ENCODE measurements around the gene TMEM131. TPM values are rescaled to one million over a fixed set of nuclear protein-coding genes. Genes with fewer than 3 reads are reported as not detected.
"Not testable (repeated sequence)": the region's sequence is repeated elsewhere in the genome, so short reads cannot be mapped to it uniquely, and the experiment has no call there.

TMEM131 gene
- total RNA-seq, 1 experiment from 2014 or later: 5.9 TPM

DNA sequence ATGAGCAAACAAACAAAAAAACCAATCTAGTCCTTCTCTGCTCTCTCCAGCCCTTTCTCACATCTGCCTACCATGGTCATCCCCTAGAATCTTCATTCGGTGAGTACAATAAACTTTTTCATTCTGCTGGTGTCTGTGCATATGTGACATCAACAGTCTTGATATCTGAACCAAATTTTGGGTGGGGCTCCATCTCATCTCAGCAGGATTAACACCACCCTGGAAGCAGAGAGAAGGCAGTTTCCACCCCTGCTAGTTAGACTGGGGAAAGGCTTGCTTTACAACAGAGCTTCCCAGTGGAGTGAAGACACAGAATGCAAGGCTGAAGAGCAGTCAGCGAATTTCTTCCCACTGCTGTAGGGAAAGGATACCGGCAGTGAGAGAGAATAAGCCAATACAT, 116.9 kb downstream of the TMEM131 start:
- Histone ChIP-seq H3K36me3 (peaks cover 3% of the 10 kb centered on the region; the same call in 1 of the 2 replicates), H3K27me3 (no peaks in the 10 kb centered on the region), H3K9me3 (peaks cover 4% of the 10 kb centered on the region), H3K4me3 (no peak overlapping the region)
- DNase-seq: no peak

DNA sequence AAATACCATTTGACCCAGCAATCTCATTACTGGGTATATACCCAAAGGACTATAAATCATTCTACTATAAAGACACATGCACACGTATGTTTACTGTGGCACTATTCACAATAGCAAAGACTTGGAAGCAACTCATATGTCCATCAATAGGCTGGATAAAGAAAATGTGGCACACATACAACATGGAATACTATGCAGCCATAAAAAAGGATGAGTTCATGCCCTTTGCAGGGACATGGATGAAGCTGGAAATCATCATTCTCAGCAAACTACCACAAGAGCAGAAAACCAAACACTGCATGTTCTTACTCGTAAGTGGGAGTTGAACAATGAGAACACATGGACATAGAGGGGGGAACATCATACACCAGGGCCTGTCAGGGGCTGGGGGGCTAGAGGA, 117.4 kb downstream of the TMEM131 start:
- H3K36me3 ChIP-seq, DNase-seq, H3K27me3 ChIP-seq, H3K9me3 ChIP-seq, H3K4me3 ChIP-seq: not testable (repeated sequence)

DNA sequence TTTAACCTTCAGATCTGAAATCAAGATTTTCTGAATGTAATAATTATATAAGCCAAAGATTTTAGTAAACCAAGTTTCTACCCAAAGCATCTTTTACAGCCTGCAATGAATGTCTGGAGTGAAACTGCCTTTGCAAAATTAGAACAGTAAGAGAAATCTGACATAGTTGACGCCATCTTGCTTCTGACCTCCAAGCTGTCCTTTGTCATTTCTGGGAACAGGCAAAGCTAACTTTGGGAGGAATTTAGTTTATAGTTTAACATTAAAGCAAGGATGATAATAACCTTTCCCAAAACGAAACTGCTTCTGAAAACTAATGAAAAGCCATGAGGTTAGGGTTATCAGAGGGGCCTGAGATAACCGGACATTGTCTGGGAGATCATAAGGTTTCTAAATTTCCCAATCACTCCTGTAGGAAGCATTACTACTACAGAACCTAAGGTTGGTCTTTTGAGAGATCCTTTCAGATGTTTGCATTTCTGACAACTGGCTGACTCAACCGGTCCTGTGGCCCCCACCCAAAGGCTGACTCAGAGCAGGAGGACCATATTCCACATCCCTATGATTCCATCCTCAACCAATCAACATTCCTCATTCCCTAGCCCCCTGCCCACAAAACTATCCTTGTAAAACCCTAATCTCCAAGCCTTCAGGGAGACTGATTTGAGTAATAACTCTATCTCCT, 124.5 kb downstream of the TMEM131 start:
- no peaks in the 10 kb centered on the region for H3K27me3 ChIP-seq
- peak; percentile 88 for DNase-seq
- H3K9me3 ChIP-seq: peaks cover 21% of the 10 kb centered on the region
- no peaks in the 10 kb centered on the region; the same call in 1 of the 2 replicates for H3K36me3 ChIP-seq
- no peak overlapping the region for H3K4me3 ChIP-seq

DNA sequence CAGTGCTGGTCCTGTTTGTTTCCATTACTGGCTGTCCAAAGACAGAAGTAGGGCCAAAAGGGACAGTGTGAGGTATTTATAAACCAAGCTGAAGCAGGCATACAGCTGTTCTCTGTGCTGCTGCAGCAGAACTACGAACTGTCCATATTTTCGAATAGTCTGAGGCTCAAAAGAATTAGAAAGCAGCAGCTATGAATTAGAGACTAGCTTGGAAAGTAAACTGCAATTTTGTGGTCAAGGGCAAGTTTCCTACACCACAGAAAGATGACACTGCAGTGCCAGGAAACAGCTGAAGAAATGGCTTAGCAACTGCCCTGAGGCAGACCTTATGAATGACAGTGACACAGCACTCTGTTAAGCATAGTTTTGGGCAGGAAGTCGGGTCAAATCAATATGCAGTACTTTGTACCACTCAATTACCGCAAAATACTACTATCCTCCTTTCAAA, 125.3 kb downstream of the TMEM131 start:
- H3K4me3 ChIP-seq: 0 out of 2 replicates have a peak overlapping the region, but pooled peaks have one; percentile 4

DNA sequence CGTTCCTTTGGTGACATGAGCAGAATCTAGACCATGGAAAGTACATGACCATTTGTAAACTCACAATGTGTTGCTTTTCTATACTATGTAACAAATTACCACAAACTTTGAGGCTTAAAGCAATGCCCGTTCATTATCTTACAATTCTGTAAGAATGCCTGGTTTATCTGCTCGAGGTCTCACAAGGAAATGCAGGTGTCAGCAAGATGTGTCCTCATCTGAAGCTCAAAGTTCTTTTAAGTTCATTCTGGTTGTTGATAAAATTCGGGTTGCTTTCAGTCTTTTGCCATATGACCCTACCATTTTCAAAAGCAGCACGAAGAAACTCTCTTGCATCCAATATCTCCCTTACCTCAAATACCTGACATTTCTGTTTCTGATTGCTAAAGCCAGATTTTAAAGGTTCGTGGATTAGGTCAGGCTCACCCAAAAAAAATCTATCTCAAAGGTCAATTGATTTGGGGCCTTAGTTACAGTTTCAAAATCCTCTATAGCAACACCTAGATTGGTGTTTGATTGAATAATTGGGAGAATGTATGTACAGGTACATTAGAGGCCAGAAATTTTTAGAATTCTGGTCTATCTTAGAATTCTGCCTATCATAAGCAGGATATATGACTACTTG, 125.9 kb downstream of the TMEM131 start:
- Histone ChIP-seq H3K4me3 (0 out of 2 replicates have a peak overlapping the region, but pooled peaks have one; percentile 4), H3K27me3 (no peaks in the 10 kb centered on the region), H3K9me3 (peaks cover 20% of the 10 kb centered on the region), H3K36me3 (no peaks in the 10 kb centered on the region; the same call in 1 of the 2 replicates)
- no peak for DNase-seq

More for the DNA sequence above, 125.3 kb downstream of the TMEM131 start:
- peak; percentile 61 for DNase-seq
- Histone ChIP-seq H3K9me3 (peaks cover 22% of the 10 kb centered on the region), H3K27me3 (no peaks in the 10 kb centered on the region), H3K36me3 (no peaks in the 10 kb centered on the region; the same call in 1 of the 2 replicates)

DNA sequence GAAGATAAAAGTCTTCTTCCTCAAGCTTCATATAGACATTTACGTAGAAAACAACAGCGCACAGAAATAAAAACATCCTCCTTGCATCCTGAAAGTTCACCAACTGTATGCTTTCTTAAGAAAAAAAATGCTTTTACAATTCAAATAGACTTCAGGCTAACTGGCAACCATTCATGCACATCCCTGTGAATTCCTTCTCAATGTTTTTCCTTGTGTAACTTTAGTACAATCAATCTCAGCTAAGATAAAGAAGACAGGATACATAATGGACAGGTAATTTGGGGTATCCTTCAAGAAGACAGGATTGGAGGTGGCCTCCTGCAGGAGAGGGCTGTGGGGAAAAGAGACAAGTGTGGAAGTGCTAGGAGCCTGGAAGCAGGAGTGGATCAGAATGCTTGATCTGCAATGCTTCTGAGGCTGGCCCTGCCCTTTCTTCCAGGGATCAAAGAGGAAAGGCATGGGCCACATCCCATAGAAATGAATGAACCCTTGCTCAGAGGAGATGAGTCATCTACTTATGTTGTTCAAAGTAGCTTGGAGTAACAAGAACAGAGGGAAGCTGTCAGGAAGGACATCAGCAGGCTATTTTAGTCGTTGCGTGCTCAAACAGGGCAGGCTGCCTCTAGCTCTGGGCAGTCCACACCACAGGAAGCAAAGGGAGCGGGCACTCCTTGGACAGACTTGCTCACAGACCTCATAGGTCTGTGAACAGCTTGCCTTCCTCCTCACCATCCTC, 126.6 kb downstream of the TMEM131 start:
- H3K4me3 ChIP-seq: no peak overlapping the region

DNA sequence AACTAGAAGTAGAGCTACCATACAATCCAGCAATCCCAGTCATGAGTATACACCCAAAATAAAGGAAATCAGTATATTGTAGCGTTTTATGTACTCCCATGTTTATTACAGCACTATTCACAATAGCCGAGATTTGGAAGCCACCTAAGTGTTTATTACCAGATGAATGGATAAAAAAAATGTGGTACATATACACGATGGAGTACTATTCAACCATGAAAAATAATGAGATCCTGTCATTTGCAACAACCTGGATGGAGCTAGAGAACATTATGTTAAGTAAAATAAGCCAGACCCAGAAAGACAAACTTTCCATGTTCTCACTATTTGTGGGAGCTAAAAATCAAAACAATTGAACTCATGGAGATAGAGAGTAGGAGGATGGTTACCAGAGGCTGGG, 131.9 kb downstream of the TMEM131 start:
- Histone ChIP-seq H3K4me3 (no peak overlapping the region), H3K9me3 (peaks cover 4% of the 10 kb centered on the region), H3K36me3 (0 out of 2 replicates have a peak, but pooled peaks cover 4% of the 10 kb centered on the region), H3K27me3 (no peaks in the 10 kb centered on the region)
- DNase-seq: no peak

More for the DNA sequence above, 126.6 kb downstream of the TMEM131 start:
- no peaks in the 10 kb centered on the region for H3K27me3 ChIP-seq
- DNase-seq: peak; percentile 93
- peaks cover 20% of the 10 kb centered on the region for H3K9me3 ChIP-seq
- no peaks in the 10 kb centered on the region; the same call in 1 of the 2 replicates for H3K36me3 ChIP-seq

DNA sequence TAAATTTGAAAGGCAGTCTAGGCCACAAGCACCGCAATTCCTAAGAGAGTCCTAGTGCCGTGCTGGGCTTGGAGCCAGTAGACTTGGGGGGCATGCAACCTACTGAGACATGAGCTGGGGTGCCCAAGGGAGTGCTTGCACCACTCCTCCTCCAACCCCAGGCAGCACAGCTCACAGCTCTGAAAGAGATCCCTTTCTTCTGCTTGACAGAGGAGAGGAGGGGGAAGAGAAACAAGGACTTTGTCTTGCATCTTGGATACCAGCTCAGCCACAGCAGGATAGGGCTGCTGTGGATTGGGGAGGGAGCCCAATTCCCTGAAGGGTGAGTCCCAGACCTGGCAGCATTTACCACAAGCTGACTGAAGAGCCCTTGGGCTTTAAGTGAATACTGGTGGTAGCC, 134.6 kb downstream of the TMEM131 start:
- peaks cover 2% of the 10 kb centered on the region for H3K9me3 ChIP-seq
- H3K4me3 ChIP-seq: no peak overlapping the region
- no peak for DNase-seq
- 0 out of 2 replicates have a peak, but pooled peaks cover 4% of the 10 kb centered on the region for H3K36me3 ChIP-seq
- no peaks in the 10 kb centered on the region for H3K27me3 ChIP-seq

DNA sequence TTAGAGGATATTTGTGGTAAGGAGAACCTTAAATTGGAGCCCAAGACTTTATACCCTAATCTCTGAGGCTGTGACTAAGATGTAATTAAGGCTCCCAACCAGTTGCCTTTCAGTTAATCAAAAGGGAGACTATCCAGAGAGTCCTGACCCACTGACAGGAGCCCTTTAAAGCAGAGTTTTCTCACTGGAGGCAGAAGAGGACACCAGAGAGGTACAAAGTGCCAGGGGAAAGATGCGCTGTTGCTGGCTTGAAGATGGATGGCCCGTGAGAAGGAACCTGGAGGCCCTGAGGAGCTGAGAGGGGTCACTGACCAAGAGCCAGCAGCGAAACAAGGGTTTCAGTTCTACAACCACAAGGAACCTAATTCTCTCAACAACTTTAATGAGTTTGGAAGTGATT, 137.3 kb downstream of the TMEM131 start:
- DNase-seq: no peak

DNA sequence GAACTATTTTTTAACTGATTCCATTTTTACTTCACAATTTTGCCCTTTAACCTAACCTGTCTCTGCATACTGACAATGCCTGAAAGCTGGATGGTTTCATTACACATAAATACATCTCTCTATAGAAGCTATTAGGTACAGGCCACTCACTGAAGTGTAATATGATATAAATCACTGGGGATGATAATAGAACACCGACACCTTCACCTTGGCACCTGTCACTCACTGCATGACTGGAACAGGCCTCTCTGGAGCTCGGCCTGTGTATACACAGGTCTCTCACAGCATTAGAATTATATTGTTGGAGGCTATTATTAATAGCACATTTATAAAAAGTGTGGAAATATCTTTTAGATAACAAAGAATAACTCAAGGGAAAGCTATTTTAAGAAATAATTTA, 138.2 kb downstream of the TMEM131 start:
- no peak for DNase-seq
- Histone ChIP-seq H3K27me3 (no peaks in the 10 kb centered on the region), H3K4me3 (no peak overlapping the region)

More for the DNA sequence above, 137.3 kb downstream of the TMEM131 start:
- Histone ChIP-seq H3K27me3 (no peaks in the 10 kb centered on the region), H3K4me3 (no peak overlapping the region), H3K36me3 (0 out of 2 replicates have a peak, but pooled peaks cover 4% of the 10 kb centered on the region), H3K9me3 (no peaks in the 10 kb centered on the region; the same call in 1 of the 2 replicates)

DNA sequence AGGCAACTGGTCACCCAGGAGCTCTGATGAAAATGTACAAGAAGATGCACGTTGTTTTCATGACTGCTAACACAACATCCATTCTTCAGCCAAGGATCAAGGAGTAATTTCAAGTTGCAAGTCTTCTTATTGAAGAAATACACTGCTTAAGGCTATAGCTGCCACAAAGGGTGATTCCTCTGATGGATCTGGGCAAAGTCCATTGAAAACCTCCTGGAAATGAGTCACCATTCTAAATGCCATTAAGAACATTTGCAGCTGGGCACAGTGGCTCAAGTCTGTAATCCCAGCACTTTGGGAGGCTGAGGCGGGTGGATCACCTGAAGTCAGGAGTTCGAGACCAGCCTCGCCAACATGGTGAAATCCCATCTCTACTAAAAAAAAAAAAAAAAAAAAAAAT, 142.7 kb downstream of the TMEM131 start:
- not testable (repeated sequence) for H3K9me3 ChIP-seq, H3K36me3 ChIP-seq, H3K4me3 ChIP-seq, H3K27me3 ChIP-seq
- DNase-seq: peak; percentile 9

More for the DNA sequence above, 138.2 kb downstream of the TMEM131 start:
- 0 out of 2 replicates have a peak, but pooled peaks cover 4% of the 10 kb centered on the region for H3K36me3 ChIP-seq
- H3K9me3 ChIP-seq: no peaks in the 10 kb centered on the region

DNA sequence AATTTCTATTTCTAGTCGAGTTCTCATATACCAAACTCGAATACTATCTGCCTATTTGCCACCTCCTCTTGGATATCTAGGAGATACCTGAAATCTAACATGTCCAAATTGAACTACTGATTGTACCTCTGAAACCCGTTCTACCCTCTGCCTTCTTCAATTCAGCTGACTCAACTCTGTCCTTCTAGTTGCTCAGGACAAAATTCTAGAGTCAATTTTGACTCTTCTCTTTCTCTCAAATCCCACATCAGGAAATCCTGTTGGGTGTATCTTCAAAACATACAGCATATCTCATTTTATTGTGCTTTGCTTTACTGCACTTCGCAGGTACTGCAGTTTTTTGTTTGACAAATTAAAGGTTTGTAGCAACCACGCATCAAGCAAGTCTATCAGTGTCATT, 144.6 kb downstream of the TMEM131 start:
- Histone ChIP-seq H3K4me3 (no peak overlapping the region), H3K9me3 (no peaks in the 10 kb centered on the region), H3K27me3 (no peaks in the 10 kb centered on the region), H3K36me3 (no peaks in the 10 kb centered on the region; the same call in 1 of the 2 replicates)
- DNase-seq: no peak

DNA sequence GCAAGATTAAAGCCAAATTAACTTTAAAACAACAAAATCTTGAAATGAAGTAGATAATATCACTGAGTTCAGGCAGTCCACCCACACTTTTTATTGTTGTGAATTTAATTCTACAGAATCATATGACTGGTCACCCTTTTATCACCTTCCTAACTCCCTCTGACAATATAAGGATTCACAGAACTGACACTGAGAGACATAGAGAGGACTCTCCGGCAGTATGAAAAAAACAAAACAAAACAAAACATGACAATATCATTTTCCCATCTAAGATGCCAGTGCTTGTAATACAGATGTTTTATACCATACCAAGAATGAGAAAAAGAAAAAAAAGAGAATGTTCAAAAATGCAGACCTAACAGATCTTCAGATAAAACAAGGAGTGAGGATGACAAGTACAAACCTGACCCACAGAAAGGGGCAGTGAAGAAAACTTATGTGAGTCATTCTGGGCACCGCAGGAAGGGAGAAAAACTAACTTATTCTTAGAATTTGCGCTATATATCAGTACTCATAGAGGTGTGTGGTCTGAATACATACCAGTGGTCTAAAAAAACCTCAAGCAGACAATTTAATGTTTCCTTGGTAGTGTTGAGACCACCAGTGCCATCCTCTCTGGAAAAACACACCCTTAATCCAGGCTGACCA, 145.7 kb downstream of the TMEM131 start:
- Histone ChIP-seq H3K9me3 (no peaks in the 10 kb centered on the region), H3K4me3 (no peak overlapping the region), H3K27me3 (no peaks in the 10 kb centered on the region), H3K36me3 (no peaks in the 10 kb centered on the region; the same call in 1 of the 2 replicates)
- DNase-seq: no peak

DNA sequence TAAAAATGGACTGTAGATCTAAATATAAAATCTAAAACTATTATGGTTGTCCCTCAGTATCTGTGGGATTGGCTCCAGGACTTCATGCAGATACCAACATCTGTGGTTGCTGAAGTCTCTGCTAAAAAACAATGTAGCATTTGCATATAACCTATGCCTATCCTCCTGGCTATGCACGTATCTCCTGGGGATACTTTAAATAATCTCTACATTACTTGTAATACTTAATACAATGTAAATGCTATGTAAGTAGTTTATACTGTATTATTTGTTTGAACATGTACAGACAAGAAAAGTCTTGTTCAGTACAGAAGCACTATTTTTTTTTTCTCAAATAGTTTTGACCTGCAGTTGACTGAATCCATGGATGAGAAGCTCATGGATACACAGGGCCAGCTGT, 147.4 kb downstream of the TMEM131 start:
- DNase-seq: no peak

DNA sequence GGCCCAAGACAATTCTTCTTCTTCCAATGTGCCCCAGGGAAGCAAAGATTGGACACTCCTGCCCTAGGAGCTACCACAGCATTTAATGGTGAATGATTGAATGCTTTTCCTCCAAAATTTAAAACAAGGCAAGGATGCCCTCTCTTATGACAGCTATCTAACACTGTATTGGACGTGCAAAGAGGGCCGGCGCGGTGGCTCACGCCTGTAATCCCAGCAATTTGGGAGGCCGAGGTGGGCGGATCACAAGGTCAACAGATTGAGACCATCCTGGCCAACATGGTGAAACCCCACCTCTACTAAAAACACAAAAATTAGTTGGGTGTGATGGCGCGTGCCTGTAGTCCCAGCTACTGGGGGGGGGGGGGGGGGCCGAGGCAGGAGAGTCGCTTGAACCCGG, 149.0 kb downstream of the TMEM131 start:
- H3K36me3 ChIP-seq, H3K9me3 ChIP-seq, H3K27me3 ChIP-seq, DNase-seq, H3K4me3 ChIP-seq: not testable (repeated sequence)

More for the DNA sequence above, 147.4 kb downstream of the TMEM131 start:
- Histone ChIP-seq H3K36me3 (no peaks in the 10 kb centered on the region; the same call in 1 of the 2 replicates), H3K27me3 (no peaks in the 10 kb centered on the region), H3K9me3 (no peaks in the 10 kb centered on the region), H3K4me3 (no peak overlapping the region)

DNA sequence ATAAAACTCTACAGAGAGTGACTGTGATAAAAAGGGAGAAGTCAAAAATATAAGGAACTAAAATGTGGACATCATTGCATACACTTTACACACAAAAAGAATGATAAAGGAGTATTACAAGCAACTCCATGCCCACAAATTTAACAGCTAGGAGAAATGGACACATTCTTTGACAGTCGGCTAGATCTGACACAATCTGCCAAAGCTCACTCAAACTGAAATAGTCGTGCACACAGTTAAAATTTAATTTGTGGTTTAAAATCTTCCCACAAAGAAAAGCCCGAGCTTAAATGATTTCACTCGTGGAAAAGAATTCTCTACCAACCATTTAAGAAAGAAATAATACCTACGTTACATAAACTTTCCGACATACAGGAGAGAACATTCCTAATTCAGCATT, 149.9 kb downstream of the TMEM131 start:
- Histone ChIP-seq H3K27me3 (no peaks in the 10 kb centered on the region), H3K9me3 (no peaks in the 10 kb centered on the region), H3K4me3 (no peak overlapping the region), H3K36me3 (no peaks in the 10 kb centered on the region; the same call in 1 of the 2 replicates)
- no peak for DNase-seq

Measured in MG63 (cell line).